HT1080 (cell line): ENCODE results near the gene HIPK2. TPM values are rescaled to one million over a fixed set of nuclear protein-coding genes. Genes with fewer than 3 reads are reported as not detected.

Experiments
- DNase-seq: peaks from one replicate; pipeline ENCODE4 v3.0.0-alpha.2; 2015; ENCODE audit warnings: low read depth
- polyA plus RNA-seq, 2 experiments: library from polyadenylated mRNA; depleted of rRNA; stranded (reverse); fragments of >200 nt; gene quantifications; 2 replicates each; pipeline ENCODE4 v1.2.3, GENCODE V29; 2015
- total RNA-seq: library from RNA; depleted of rRNA; stranded (reverse); fragments of >200 nt; shearing (Covaris generic); gene quantifications from 2 replicates; pipeline ENCODE4 v1.2.3, GENCODE V29; 2014; rRNA removed

The HIPK2 gene
- 11.8 and 20.0 TPM in 2 replicates for total RNA-seq
- polyA plus RNA-seq (2015; cell fraction: cytosol; rRNA removed), result 16.7 and 23.5 TPM in 2 replicates
- polyA plus RNA-seq (2015; cell fraction: nucleus; rRNA removed), result 17.1 and 19.8 TPM in 2 replicates

- DNase-seq, result peak; percentile 63
Measured at GRCh38 chr7:139777948-139778841, at the start of gene HIPK2. Gene HIPK2 (minus strand): TSS chr7:139777998. CDS start chr7:139777623, 375 bp downstream.

GRCh38 chr7:139827042-139827441 is 49.2 kb upstream of the HIPK2 start:
- DNase-seq, result no peak

GRCh38 chr7:139825666-139826290 is 48.0 kb upstream of the HIPK2 start:
- peak; percentile 56 for DNase-seq

GRCh38 chr7:139823959-139824521 is 46.2 kb upstream of the HIPK2 start:
- no peak for DNase-seq

- no peak for DNase-seq
Measured at GRCh38 chr7:139822855-139823254, 45.1 kb upstream of the HIPK2 start.

- DNase-seq, result no peak
Measured at GRCh38 chr7:139821349-139822105, 43.7 kb upstream of the HIPK2 start.

GRCh38 chr7:139820089-139820488 is 42.3 kb upstream of the HIPK2 start:
- DNase-seq, result no peak

- DNase-seq, result no peak
Measured at GRCh38 chr7:139817249-139817648, 39.5 kb upstream of the HIPK2 start.

- DNase-seq, result no peak
Measured at GRCh38 chr7:139813689-139814088, 35.9 kb upstream of the HIPK2 start.

GRCh38 chr7:139813151-139813550 is 35.4 kb upstream of the HIPK2 start:
- DNase-seq, result no peak

- DNase-seq, result peak; percentile 37
Measured at GRCh38 chr7:139811066-139811465, 33.3 kb upstream of the HIPK2 start.

- DNase-seq, result no peak
Measured at GRCh38 chr7:139808846-139809442, 31.1 kb upstream of the HIPK2 start.

GRCh38 chr7:139808427-139808826 is 30.6 kb upstream of the HIPK2 start:
- no peak for DNase-seq

GRCh38 chr7:139807009-139807408 is 29.2 kb upstream of the HIPK2 start:
- no peak for DNase-seq

GRCh38 chr7:139804571-139804970 is 26.8 kb upstream of the HIPK2 start:
- no peak for DNase-seq

- peak; percentile 24 for DNase-seq
Measured at GRCh38 chr7:139799586-139799985, 21.8 kb upstream of the HIPK2 start.

GRCh38 chr7:139798892-139799291 is 21.1 kb upstream of the HIPK2 start:
- no peak for DNase-seq

- no peak for DNase-seq
Measured at GRCh38 chr7:139798221-139798620, 20.4 kb upstream of the HIPK2 start.

- no peak for DNase-seq
Measured at GRCh38 chr7:139797607-139798006, 19.8 kb upstream of the HIPK2 start.

GRCh38 chr7:139791316-139791715 is 13.5 kb upstream of the HIPK2 start:
- DNase-seq, result no peak

GRCh38 chr7:139784648-139785047 is 6.8 kb upstream of the HIPK2 start:
- no peak for DNase-seq
